ENCODE measurements around the gene UGT1A3.

The UGT1A3 gene

DNA sequence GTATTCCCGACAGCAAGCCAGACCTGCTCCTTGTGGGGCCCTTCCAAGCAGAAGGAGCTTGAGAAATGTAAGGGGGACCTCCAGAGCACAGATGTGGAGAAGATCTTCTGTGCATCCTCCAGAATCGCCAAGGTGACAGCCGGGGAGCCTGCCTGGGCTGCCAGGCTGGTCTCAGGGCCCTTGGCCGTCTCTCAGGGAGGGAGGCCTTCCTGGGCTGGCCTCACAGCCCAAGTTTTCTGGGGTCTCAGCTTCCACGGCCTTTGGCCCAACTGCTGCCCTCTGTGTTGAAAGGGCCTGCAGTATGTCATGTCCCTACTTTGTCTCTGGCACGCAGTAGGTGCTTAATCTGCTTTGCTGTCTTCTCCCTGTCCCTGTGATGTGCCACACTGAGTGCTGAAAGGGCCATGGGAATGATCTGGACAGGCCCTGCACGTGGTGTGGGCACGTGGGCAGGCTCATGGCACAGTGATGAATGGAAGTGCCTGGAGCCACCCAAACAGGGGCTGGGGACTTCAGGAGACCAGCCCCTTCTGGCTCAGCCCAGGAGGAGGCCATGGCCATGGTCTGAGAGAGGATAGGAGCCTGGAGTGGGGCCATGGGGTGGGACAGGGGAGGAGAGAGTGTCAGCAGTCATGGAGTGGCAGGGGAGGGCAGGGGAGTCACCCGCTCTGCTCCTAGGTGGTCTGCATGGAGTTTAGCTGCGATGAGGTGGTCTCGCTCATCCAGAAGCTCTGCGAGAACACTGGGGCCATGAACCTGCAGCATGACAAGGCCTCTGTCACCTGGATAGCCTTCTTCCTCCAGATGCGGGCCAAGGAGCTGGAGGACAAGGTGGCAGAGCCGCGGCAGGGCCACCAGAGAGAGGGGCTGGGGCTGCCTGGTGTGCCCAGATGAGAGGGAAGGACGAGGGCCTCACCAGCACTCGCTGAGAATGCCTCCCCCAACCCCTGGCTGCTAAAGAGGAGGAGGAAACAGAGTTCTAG, 90.1 kb downstream of the UGT1A3 start:
- DNase-seq, result no peak

DNA sequence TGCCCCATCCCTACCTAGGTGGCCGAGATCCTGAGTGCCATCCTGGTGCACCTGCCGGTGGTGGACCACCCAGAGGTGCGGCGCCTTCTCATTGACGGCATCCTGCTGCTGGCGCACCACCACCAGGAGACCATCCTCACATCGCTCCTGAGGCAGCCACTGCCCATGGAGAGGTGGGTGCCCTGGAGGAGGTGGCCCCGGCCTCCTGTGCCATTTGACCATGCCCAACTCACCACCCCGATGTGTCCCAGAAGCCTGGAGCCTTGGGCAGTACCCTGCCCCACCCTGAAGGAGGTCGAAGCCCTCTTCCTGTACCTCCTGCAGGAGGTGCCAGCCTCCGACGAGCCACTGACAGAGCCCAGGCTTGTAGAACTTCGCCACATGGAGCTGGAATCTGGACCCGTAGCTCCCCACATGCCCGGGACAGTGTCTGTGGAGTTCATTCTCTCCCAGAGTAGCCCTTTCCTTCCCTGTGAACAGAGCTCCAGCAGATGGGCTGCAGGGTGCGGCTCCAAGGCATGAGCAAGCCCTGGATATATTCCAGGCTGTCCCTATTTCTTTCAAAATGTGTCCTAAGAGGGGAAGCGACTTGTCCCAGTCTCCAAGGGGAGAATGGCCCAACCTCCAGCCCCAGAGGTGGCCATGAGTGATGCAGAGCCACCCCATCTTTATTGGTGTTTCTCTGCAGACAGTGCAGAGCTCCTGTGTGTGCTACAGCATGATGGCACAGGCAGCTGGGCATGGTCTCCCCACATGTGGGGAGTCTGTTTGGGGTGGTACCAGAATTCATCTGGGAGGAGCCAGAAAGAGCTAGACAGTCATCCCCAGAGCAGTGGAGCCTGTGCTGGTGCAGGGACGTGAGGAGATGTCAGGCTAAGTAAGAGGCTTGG, 91.3 kb downstream of the UGT1A3 start:
- no peak for DNase-seq

DNA sequence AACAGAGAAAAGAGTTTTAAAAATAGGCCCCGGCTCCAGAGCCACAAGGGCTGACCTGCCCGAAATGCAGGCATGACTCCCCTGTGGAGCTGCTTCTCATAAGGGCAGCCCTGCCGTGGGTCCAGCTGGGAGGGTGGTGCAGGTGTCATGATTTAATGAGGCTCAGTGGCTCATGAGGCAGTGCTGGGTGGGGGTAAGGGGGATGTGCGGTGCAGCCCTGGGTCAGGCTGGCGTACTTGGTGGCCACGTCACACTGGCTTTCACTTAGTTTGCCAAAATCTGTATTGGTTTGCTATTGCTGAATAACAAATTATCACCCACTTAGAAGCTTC, 91.9 kb downstream of the UGT1A3 start:
- DNase-seq, result no peak

DNA sequence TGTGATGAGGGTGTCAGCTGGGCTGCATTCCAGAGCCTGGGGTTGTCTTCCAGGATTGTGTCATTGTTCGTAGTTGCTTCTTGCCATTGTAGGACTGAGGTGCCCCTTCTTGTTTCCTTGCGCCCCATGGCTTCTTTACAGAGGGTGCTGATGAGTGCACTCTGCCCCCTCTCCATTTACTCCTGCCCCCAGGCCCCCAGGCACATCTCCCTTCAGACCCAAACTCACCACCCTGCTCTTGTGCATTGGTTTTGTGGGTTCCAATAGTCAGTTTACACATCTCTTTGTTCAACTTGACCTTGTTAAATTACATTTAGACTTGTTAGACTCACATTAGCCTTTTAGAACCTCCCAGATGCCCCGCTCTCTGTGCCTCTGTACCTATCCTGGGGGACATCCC, 92.4 kb downstream of the UGT1A3 start:
- no peak for DNase-seq

DNA sequence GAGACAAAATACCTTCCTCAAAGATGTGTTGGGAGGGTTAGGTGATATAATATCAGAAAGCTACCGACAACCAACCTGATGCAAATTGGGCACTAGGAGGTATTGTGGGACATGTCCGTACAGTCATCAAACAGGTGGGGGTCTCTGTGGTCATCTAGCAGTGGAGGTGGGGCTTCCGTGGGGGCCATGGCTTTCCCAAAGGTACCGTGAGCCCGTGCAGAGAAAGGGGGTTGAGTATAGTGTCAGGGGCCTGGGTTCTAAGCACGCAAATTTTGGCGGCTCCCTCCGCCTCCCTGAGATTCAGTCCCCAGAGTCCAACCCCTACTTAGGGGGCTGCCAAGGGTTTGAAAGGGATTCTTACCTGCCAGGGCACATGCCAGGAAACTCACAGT, 92.9 kb downstream of the UGT1A3 start:
- no peak for DNase-seq

DNA sequence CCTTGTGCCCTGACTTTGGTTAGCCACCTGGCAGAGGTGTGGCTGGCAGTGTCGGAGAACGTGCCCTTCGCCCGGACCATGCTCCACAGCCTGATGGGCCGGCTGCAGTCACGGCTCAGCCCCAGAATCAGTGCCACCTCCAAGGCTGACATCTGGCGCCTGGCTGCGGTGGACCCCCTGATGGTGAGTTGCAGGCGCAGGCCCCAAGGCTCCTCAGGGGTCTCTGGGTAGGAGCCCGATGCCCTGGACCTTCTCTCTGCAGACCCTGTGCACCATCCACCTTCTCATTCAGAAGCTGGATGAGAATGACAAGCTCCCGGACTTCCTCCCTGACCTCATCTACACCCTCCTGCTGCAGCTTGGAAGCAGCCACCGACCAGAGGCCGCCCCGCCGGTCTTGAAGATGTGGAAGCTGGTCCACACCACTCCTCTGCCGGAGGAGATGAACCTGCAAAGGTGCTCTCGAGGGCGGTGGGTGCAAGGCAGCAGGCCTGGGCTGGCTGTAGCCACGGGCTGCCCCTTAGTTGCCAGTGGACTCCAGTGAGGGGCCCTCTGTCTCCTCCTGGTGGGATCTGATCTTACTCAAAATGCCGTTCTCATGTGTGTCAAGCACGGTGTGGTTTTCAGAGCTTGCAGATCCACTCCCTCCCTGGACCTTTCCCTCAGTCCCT, 93.4 kb downstream of the UGT1A3 start:
- DNase-seq, result no peak

Data from stimulated activated naive CD4-positive, alpha-beta T cell treated with Interleukin-2 at 50 U/mL for 16 hours (primary cell).